Measurements from ENCODE around the gene KCNG2.

KCNG2 gene

DNA sequence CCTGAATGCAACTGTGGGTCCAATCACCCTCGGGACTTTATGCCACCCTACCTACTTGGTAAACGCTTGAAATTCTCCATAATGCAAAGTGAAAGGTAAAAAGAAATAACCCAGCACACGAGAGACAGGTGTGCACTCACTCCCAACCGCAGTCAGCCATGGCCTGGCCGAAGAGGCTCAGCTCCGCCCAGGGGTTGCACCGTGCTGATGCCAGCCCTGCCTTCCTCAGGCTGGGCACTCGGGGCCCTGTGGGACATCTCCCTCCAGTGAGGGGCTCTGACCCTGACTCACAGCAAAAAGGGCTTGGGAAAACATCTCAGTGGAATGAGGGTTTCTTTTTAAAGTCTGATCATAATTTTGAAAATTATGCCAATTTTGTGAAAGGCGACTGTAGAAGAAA is 140.5 kb downstream of the KCNG2 start:
- Histone ChIP-seq H3K9ac (ENCODE audit: low read depth, low read length) (no peak overlapping the region), H3K9me3 (ENCODE audit: control insufficient read depth, insufficient read depth, low read length) (no peaks in the 10 kb centered on the region), H3K4me1 (ENCODE audit: insufficient read depth, low read length) (no peaks in the 10 kb centered on the region), H3K36me3 (ENCODE audit: insufficient read depth, low read length) (no peaks in the 10 kb centered on the region)

DNA sequence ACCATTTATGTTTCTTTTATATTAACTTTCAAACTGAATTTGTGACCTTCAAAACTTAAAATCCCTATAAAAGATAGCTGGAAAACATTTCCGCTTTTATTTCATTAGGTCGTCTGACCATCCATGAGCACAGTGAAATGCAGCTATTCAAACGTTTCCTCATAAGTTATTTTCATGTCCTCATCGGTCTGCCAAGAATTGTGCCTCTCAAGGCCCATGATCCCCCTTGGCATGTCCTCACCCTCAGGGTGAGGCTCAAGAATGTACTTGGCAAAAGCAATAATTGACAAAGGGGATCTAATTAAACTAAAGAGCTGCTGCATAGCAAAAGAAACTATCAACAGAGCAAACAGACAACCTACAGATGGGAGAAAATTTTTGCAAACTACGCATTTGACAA is 141.4 kb downstream of the KCNG2 start:
- H3K36me3 ChIP-seq (ENCODE audit: insufficient read depth, low read length), result no peaks in the 10 kb centered on the region
- H3K9ac ChIP-seq (ENCODE audit: low read depth, low read length), result no peak overlapping the region
- H3K4me1 ChIP-seq (ENCODE audit: insufficient read depth, low read length), result no peaks in the 10 kb centered on the region
- no peaks in the 10 kb centered on the region for H3K9me3 ChIP-seq (ENCODE audit: control insufficient read depth, insufficient read depth, low read length)

DNA sequence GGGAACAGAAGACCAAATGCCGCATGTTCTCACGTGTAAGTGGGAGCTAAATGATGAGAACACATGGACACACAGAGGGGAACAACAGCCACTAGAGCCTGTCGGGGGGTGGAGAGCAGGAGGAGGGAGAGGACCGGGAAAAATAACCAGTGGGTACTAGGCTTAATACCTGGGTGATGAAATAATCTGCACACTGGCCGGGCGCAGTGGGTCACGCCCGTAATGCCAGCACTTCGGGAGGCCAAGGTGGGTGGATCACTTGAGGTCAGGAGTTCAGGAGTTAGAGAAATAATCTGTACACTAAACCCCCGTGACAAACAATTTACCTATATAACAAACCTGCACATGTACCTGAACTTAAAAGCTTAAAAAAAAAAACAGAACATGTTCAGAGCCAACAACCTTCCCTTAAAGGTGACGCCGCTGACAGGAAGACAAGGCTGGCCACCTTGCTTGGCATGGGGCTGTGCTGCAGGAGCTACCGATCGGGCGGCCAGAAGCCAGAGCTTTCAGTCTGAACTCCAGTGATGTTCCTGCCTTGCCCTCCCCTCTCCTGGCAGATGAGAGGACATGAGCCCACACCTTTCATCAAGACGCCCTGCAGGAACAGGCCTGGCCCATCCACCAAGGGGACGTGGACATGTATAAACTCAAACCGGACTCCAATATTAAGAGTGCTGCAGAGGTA is 142.5 kb downstream of the KCNG2 start:
- Histone ChIP-seq H3K36me3 (ENCODE audit: insufficient read depth, low read length) (no peaks in the 10 kb centered on the region), H3K9ac (ENCODE audit: low read depth, low read length) (no peak overlapping the region), H3K4me1 (ENCODE audit: insufficient read depth, low read length) (0 out of 2 replicates have a peak, but pooled peaks cover 5% of the 10 kb centered on the region), H3K9me3 (ENCODE audit: control insufficient read depth, insufficient read depth, low read length) (no peaks in the 10 kb centered on the region)

- H3K4me1 ChIP-seq (ENCODE audit: insufficient read depth, low read length), result 0 out of 2 replicates have a peak, but pooled peaks cover 5% of the 10 kb centered on the region
- H3K36me3 ChIP-seq (ENCODE audit: insufficient read depth, low read length), result no peaks in the 10 kb centered on the region
- H3K9ac ChIP-seq (ENCODE audit: low read depth, low read length), result no peak overlapping the region
- H3K9me3 ChIP-seq (ENCODE audit: control insufficient read depth, insufficient read depth, low read length), result no peaks in the 10 kb centered on the region
Observed at GRCh38 chr18:79940814-79941472, 143.2 kb downstream of the KCNG2 start.

DNA sequence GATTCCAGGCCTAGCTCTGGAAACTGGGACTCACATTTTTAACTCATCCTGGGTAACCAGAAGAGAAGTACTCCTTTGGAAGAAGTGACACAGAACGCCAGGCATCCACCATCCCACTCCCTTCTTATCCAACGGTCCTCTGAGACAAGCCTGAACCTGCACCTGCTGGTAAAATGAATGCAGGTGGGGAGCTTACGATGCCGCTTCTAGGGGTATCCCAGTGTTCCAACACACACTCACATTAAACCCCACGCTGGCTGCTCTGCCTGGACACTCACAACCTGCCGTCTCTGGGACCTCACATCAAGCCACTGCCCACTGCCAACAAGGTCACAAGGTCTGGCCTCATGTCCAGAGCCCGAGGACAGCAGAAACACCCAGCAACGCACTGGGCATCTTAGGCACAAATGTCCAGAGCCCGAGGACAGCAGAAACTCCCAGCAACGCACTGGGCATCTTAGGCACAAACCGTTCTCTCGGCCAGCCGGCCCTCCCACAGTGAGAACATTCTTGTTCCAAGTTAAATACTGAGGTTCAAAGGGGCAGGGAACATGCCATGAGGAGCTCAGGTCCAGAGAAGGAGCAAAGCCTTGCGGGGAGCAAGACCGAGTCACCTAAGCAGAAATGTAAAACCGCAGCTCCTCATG is 143.9 kb downstream of the KCNG2 start:
- Histone ChIP-seq H3K9ac (ENCODE audit: low read depth, low read length) (no peak overlapping the region), H3K9me3 (ENCODE audit: control insufficient read depth, insufficient read depth, low read length) (no peaks in the 10 kb centered on the region), H3K36me3 (ENCODE audit: insufficient read depth, low read length) (no peaks in the 10 kb centered on the region), H3K4me1 (ENCODE audit: insufficient read depth, low read length) (0 out of 2 replicates have a peak, but pooled peaks cover 5% of the 10 kb centered on the region)

GRCh38 chr18:79942211-79942610 is 144.5 kb downstream of the KCNG2 start:
- Histone ChIP-seq H3K4me1 (ENCODE audit: insufficient read depth, low read length) (0 out of 2 replicates have a peak, but pooled peaks cover 5% of the 10 kb centered on the region), H3K9me3 (ENCODE audit: control insufficient read depth, insufficient read depth, low read length) (no peaks in the 10 kb centered on the region), H3K9ac (ENCODE audit: low read depth, low read length) (no peak overlapping the region), H3K36me3 (ENCODE audit: insufficient read depth, low read length) (no peaks in the 10 kb centered on the region)

GRCh38 chr18:79942786-79943607 is 145.3 kb downstream of the KCNG2 start:
- no peaks in the 10 kb centered on the region for H3K36me3 ChIP-seq (ENCODE audit: insufficient read depth, low read length)
- 0 out of 2 replicates have a peak, but pooled peaks cover 5% of the 10 kb centered on the region for H3K4me1 ChIP-seq (ENCODE audit: insufficient read depth, low read length)
- no peaks in the 10 kb centered on the region for H3K9me3 ChIP-seq (ENCODE audit: control insufficient read depth, insufficient read depth, low read length)
- no peak overlapping the region for H3K9ac ChIP-seq (ENCODE audit: low read depth, low read length)

DNA sequence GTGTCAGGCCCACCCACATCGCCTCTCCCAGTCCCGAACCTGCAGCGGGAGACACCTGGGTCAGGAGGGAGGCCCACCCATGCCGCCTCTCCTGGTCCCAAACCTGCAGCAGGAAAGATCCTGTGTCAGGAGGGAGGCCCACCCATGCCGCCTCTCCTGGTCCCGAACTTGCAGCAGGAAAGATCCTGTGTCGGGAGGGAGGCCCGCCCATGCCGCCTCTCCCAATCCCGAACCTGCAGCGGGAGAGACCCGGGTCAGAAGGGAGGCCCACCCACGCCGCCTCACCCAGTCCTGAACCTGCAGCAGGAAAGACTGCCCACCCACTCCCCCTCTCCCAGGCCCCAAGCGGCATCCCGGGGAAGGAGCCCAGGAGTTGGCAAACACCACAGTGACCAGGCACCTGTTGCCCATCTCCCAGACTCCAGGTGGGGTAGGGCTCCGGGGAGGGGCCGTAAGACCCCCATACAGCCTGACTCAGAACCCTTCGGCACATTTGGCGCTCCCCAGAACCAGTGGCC is 145.9 kb downstream of the KCNG2 start:
- Histone ChIP-seq H3K9ac (ENCODE audit: low read depth, low read length) (no peak overlapping the region), H3K36me3 (ENCODE audit: insufficient read depth, low read length) (no peaks in the 10 kb centered on the region), H3K9me3 (ENCODE audit: control insufficient read depth, insufficient read depth, low read length) (no peaks in the 10 kb centered on the region), H3K4me1 (ENCODE audit: insufficient read depth, low read length) (0 out of 2 replicates have a peak, but pooled peaks cover 5% of the 10 kb centered on the region)

DNA sequence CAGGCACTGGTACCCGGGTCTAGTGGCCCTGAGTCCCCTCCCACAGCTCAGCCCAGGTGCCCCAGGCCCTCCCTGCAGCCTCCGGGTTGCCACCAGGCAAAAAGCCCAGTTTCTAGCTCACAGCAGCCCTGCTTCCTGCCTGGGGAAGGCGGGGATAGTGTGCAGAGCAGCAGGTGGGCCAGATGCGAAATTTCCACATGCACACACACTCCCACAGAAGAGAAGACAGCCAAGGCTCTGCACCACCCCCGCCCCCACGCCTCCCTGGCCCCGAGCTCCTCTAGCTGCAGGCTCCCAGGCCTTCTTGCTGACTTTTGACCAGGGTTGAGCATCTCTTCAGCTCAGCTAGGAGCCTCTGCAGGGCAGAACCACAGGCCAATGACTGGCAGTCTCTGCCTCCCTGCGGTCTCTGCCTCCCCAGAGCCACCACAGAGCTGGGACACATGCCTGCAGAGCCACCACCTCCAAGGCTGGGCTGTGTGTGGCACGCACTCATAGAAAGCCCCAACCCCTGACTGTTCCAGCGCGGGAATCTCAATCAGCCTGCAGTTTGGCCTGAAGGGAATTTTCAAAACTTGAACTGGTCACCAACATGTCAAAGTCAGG is 146.5 kb downstream of the KCNG2 start:
- Histone ChIP-seq H3K4me1 (ENCODE audit: insufficient read depth, low read length) (0 out of 2 replicates have a peak, but pooled peaks cover 5% of the 10 kb centered on the region), H3K9ac (ENCODE audit: low read depth, low read length) (no peak overlapping the region), H3K36me3 (ENCODE audit: insufficient read depth, low read length) (no peaks in the 10 kb centered on the region), H3K9me3 (ENCODE audit: control insufficient read depth, insufficient read depth, low read length) (no peaks in the 10 kb centered on the region)

DNA sequence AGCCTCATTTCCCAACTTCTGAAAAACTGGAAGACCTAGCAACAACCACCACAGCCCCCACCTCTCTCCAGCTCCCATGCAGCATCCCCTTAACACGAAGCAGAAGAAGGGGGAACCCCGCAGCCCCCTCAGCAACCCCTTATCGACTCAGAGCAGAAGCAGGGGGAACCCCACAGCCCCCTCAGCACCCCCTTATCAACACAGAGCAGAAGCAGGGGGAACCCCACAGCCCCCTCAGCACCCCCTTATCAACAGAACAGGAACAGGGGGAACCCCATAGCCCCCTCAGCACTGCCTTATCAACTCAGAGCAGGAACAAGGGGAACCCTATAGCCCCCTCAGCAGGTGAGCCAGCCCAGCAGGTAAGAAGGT is 147.0 kb downstream of the KCNG2 start:
- no peaks in the 10 kb centered on the region for H3K9me3 ChIP-seq (ENCODE audit: control insufficient read depth, insufficient read depth, low read length)
- no peaks in the 10 kb centered on the region for H3K36me3 ChIP-seq (ENCODE audit: insufficient read depth, low read length)

GRCh38 chr18:79945118-79946042 is 147.6 kb downstream of the KCNG2 start:
- Histone ChIP-seq H3K4me1 (ENCODE audit: insufficient read depth, low read length) (0 out of 2 replicates have a peak, but pooled peaks cover 5% of the 10 kb centered on the region), H3K9ac (ENCODE audit: low read depth, low read length) (no peak overlapping the region), H3K9me3 (ENCODE audit: control insufficient read depth, insufficient read depth, low read length) (no peaks in the 10 kb centered on the region), H3K36me3 (ENCODE audit: insufficient read depth, low read length) (no peaks in the 10 kb centered on the region)

More for the DNA sequence above, 147.0 kb downstream of the KCNG2 start:
- Histone ChIP-seq H3K4me1 (ENCODE audit: insufficient read depth, low read length) (0 out of 2 replicates have a peak, but pooled peaks cover 5% of the 10 kb centered on the region), H3K9ac (ENCODE audit: low read depth, low read length) (no peak overlapping the region)

DNA sequence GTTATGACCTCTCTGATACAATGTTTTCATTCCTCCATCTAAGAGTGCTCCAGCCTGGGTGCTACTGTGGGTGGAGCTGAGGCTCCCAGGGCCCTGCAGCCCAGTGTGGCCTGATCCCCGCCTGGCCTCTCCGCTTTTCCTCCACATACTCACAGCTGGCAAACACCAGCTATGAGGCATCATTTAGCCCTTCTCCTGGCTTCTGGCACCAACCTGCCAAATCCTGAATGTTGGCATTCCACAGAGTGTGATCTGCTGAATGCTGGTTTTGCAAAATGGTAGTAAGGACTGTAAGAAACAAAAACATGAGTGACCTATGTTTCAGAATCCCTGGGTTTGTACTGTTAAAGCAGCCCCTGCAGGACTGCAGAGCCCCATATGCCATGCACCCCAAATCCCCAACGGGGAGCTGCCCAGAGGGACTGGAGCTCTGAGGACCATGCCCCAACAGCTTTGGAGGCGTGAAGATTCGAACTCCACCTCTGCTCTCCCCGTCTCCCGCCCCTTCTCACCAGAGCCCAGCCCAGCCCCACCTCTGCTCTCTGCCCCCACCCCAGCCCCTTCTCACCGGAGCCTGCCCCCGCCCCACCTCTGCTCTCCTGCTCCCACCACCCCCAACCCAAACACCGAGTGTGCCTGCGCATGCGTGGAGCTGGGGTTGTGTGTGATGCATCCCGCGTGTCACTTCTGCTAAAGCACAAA is 149.5 kb downstream of the KCNG2 start:
- Histone ChIP-seq H3K9me3 (ENCODE audit: control insufficient read depth, insufficient read depth, low read length) (no peaks in the 10 kb centered on the region), H3K4me1 (ENCODE audit: insufficient read depth, low read length) (0 out of 2 replicates have a peak, but pooled peaks cover 5% of the 10 kb centered on the region), H3K36me3 (ENCODE audit: insufficient read depth, low read length) (no peaks in the 10 kb centered on the region), H3K9ac (ENCODE audit: low read depth, low read length) (no peak overlapping the region)

Measured in ES-I3 (cell line).